Amniotic stem cell (primary cell): ENCODE results near the gene FUBP3.

ENCODE experiments used
- DNase-seq: peaks from one replicate; lab custom pipeline; 2025; lab: John Stamatoyannopoulos, UW

The FUBP3 gene

GRCh38 chr9:130607640-130608420 lies 28.5 kb downstream of the FUBP3 start:
- no peak for DNase-seq

- no peak for DNase-seq
Measured at GRCh38 chr9:130608554-130609134, 29.3 kb downstream of the FUBP3 start.

GRCh38 chr9:130609163-130609562 lies 29.8 kb downstream of the FUBP3 start:
- DNase-seq = no peak

- no peak for DNase-seq
Measured at GRCh38 chr9:130610862-130611707, 31.7 kb downstream of the FUBP3 start.

GRCh38 chr9:130616451-130616850 lies 37.1 kb downstream of the FUBP3 start:
- DNase-seq = no peak

- DNase-seq = no peak
Measured at GRCh38 chr9:130623466-130623865, 44.1 kb downstream of the FUBP3 start.

- DNase-seq = no peak
Measured at GRCh38 chr9:130624154-130624553, 44.8 kb downstream of the FUBP3 start.

GRCh38 chr9:130626249-130626996 lies 47.0 kb downstream of the FUBP3 start:
- DNase-seq = no peak

GRCh38 chr9:130627051-130627450 lies 47.7 kb downstream of the FUBP3 start:
- no peak for DNase-seq

- no peak for DNase-seq
Measured at GRCh38 chr9:130627896-130628792, 48.8 kb downstream of the FUBP3 start.

- no peak for DNase-seq
Measured at GRCh38 chr9:130629443-130630070, 50.2 kb downstream of the FUBP3 start.

GRCh38 chr9:130630071-130630450 lies 50.7 kb downstream of the FUBP3 start:
- no peak for DNase-seq

- no peak for DNase-seq
Measured at GRCh38 chr9:130630506-130631330, 51.3 kb downstream of the FUBP3 start.

GRCh38 chr9:130631331-130632080 lies 52.1 kb downstream of the FUBP3 start:
- DNase-seq = no peak

- no peak for DNase-seq
Measured at GRCh38 chr9:130632081-130632710, 52.8 kb downstream of the FUBP3 start.

- no peak for DNase-seq
Measured at GRCh38 chr9:130632841-130633240, 53.5 kb downstream of the FUBP3 start.

GRCh38 chr9:130633336-130634190 lies 54.2 kb downstream of the FUBP3 start:
- DNase-seq = no peak
